Breast epithelium (tissue), 3 donors: ENCODE results near the gene MPRIP.

Experiments used
- CTCF ChIP-seq, 3 donors: fragments of 450-650 bp; IDR thresholded peaks; one replicate each; pipeline ENCODE4 v1.5.1; 2016 to 2017; ENCODE audit warnings: antibody characterized with exemption in 3 of 3, mild to moderate bottlenecking in 3 of 3, moderate library complexity in 3 of 3
- POLR2A ChIP-seq: fragments of 450-650 bp; IDR thresholded peaks from one replicate; pipeline ENCODE4 v1.6.1; 2016; ENCODE audit warnings: antibody characterized with exemption, mild to moderate bottlenecking, moderate library complexity

- TF ChIP-seq POLR2A (no peak), CTCF (IDR thresholded peaks at IDR 0.05) (no peak)
Measured at GRCh38 chr17:17042851-17043460, 699 bp downstream of the MPRIP start.
